Inflammatory macrophage treated with lipopolysaccharide for 4 hours (primary cell): ENCODE data around the gene RETSAT.

Experiments used
- DNase-seq: peaks from one replicate; pipeline ENCODE4 v3.0.0-alpha.2; 2020

The RETSAT gene

GRCh38 chr2:85303780-85304531 is 50.4 kb downstream of the RETSAT start:
- no peak for DNase-seq

GRCh38 chr2:85302121-85302520 is 52.2 kb downstream of the RETSAT start:
- DNase-seq, result no peak
